PFSK-1 (cell line): Measurements from ENCODE around the gene WDR76.

Source experiments
- FOXP2 ChIP-seq: optimal IDR thresholded peaks from 2 replicates; pipeline ENCODE3; 2011; ENCODE audit warnings: borderline replicate concordance, control low read depth, inconsistent platforms; ENCODE audit not compliant: insufficient read depth; ENCODE audit errors: extremely low read length, extremely low read depth
- POLR2AphosphoS5 ChIP-seq: IDR thresholded peaks from 2 replicates; pipeline ENCODE4 v1.6.1; 2012; ENCODE audit warnings: low read depth, mild to moderate bottlenecking, control low read depth, low read length, moderate library complexity
- REST ChIP-seq, 2 experiments: IDR thresholded peaks; 2 replicates each; pipeline versions ENCODE4 v1.6.1 to v1.8.0; 2011 to 2012; ENCODE audit warnings: low read depth in 2 of 2, low read length in 2 of 2, control low read depth in 1 of 2, inconsistent platforms in 1 of 2, mild to moderate bottlenecking in 1 of 2, moderate library complexity in 1 of 2; ENCODE audit not compliant: insufficient read depth in 1 of 2
- SIN3A ChIP-seq: IDR thresholded peaks from 2 replicates; pipeline ENCODE4 v1.6.1; 2012; ENCODE audit warnings: mild to moderate bottlenecking, low read length, moderate library complexity, borderline replicate concordance; ENCODE audit not compliant: insufficient read depth
- TAF1 ChIP-seq: IDR thresholded peaks from 2 replicates; pipeline ENCODE4 v1.6.1; 2012; ENCODE audit warnings: low read length, control low read depth, borderline replicate concordance; ENCODE audit not compliant: insufficient read depth

Gene WDR76

GRCh38 chr15:43889042-43889441 is 62.2 kb downstream of the WDR76 start:
- TF ChIP-seq TAF1 (no peak), FOXP2 (no peak), POLR2AphosphoS5 (no peak), REST (IDR thresholded peaks at IDR 0.05; ENCODE audit: insufficient read depth in 1 of 2, low read depth in 2 of 2, low read length in 2 of 2) (no peak), SIN3A (no peak)

DNA sequence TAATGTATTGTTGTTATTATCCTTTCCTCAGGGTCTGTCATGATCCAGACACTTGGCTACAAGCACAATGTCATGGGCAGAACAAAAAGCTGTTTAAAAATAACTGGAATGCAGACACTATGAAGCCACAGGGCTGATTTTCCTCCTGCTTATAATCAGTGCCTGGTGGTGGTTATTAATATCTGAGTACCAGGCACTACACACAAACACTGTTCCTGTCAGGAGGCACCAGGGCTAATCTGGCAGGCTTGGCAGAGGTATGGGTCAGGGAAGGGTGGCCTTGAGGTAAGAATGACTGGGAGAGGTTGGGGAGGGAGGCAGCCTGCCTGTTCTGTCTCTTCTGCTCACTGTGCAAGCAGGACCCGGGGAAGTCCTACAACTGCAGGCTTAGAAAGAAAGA is 67.2 kb downstream of the WDR76 start:
- TF ChIP-seq SIN3A (no peak), TAF1 (no peak), REST (IDR thresholded peaks at IDR 0.05; ENCODE audit: insufficient read depth in 1 of 2, low read depth in 2 of 2, low read length in 2 of 2) (no peak), FOXP2 (no peak), POLR2AphosphoS5 (no peak)

DNA sequence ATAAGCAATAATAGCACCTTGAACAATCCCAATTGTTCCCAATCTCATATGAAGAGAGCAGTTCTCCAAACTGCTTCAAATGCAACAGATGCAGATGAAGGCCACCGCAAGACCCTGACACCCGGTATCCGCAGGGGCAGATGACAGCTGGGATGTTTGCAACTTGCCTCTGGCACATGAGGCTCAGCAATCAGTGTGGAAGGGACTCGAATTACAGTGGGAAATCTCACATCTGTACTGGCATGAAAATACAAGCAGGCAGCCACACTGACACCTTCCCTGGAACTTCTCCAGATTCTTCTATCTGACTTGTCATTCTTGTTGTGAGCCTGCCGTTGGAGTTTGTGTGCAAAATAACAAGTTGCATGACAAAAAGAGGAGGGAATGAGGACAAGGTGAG is 68.8 kb downstream of the WDR76 start:
- TF ChIP-seq SIN3A (no peak), TAF1 (no peak), REST (IDR thresholded peaks at IDR 0.05; ENCODE audit: insufficient read depth in 1 of 2, low read depth in 2 of 2, low read length in 2 of 2) (no peak), FOXP2 (no peak), POLR2AphosphoS5 (no peak)

GRCh38 chr15:43896543-43896942 is 69.7 kb downstream of the WDR76 start:
- TF ChIP-seq SIN3A, result no peak

DNA sequence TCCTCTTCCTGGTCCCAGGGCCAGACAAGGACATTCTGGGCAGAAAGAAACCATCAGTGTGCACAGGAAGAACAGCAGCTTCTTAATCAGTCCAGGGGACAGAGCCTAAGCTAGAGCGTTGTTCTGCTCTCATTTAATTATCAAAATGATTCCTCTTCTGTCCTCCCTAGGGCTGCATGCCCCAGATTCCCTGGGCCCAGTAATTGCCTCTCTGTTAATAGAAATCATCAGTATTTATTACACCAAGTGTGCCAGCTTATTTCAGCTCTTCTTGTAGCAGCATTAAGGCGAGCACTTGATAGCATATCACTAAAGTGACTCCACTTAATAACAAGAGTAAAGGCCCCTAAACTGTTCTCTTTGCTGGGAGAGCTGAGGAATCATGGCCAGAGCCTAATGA is 72.1 kb downstream of the WDR76 start:
- no peak for TF ChIP-seq SIN3A
- no peak for TF ChIP-seq TAF1
- TF ChIP-seq REST (IDR thresholded peaks at IDR 0.05; ENCODE audit: insufficient read depth in 1 of 2, low read depth in 2 of 2, low read length in 2 of 2), result no peak
- no peak for TF ChIP-seq POLR2AphosphoS5
- no peak for TF ChIP-seq FOXP2
